ENCODE measurements around the gene CLEC3A. TPM values are rescaled to one million over a fixed set of nuclear protein-coding genes. Genes with fewer than 3 reads are reported as not detected.
A peak's percentile ranks its signal among the peaks of the same experiment; 100 is the strongest.
"Not testable (repeated sequence)": the region's sequence is repeated elsewhere in the genome, so short reads cannot be mapped to it uniquely, and the experiment has no call there.

Gene CLEC3A
- total and polyA plus RNA-seq, 4 donors: not detected

- Histone ChIP-seq H3K9ac (ENCODE audit: insufficient read depth in 1 of 2, low read length in 2 of 2) (no peak overlapping the region), H3K4me1 (ENCODE audit: control insufficient read depth in 5 of 5, insufficient read depth in 5 of 5, low read length in 5 of 5) (peaks cover 0 to 4% (median 0%) of the 10 kb centered on the region in 5 donors), H3K4me3 (no peak overlapping the region), H3K9me3 (ENCODE audit: control insufficient read depth in 4 of 4, insufficient read depth in 3 of 4, low read length in 3 of 4) (no peaks in the 10 kb centered on the region), H3K36me3 (ENCODE audit: control insufficient read depth in 4 of 4, insufficient read depth in 4 of 4, low read length in 4 of 4) (no peaks in the 10 kb centered on the region), H3K27ac (ENCODE audit: low read depth in 1 of 2, low read length in 1 of 2) (no peak overlapping the region), H3K27me3 (ENCODE audit: control insufficient read depth in 3 of 3, insufficient read depth in 3 of 3, low read length in 2 of 3) (no peaks in the 10 kb centered on the region)
- WGBS, 2 donors: 64 to 70% methylated on average over 2 of the region's 2 CpGs
- no peak for TF ChIP-seq CTCF (IDR thresholded peaks at IDR 0.05; ENCODE audit: control extremely low read depth, extremely low read depth)
- peak in 1 of 3 donors; percentile 24 for DNase-seq
- no peak for ATAC-seq (ENCODE audit: insufficient read depth, low FRiP score)
Observed at GRCh38 chr16:77987810-77988209, 34.5 kb upstream of the CLEC3A start.

GRCh38 chr16:77989846-77990245 lies 32.5 kb upstream of the CLEC3A start:
- Histone ChIP-seq H3K4me1 (ENCODE audit: control insufficient read depth in 5 of 5, insufficient read depth in 5 of 5, low read length in 5 of 5) (peaks cover 0 to 8% (median 0%) of the 10 kb centered on the region in 5 donors), H3K27ac (ENCODE audit: low read depth in 1 of 2, low read length in 1 of 2) (no peak overlapping the region), H3K9ac (ENCODE audit: insufficient read depth in 1 of 2, low read length in 2 of 2) (no peak overlapping the region), H3K27me3 (ENCODE audit: control insufficient read depth in 3 of 3, insufficient read depth in 3 of 3, low read length in 2 of 3) (no peaks in the 10 kb centered on the region), H3K4me3 (no peak overlapping the region), H3K9me3 (ENCODE audit: control insufficient read depth in 4 of 4, insufficient read depth in 3 of 4, low read length in 3 of 4) (no peaks in the 10 kb centered on the region), H3K36me3 (ENCODE audit: control insufficient read depth in 4 of 4, insufficient read depth in 4 of 4, low read length in 4 of 4) (no peaks in the 10 kb centered on the region)
- no peak for TF ChIP-seq CTCF (IDR thresholded peaks at IDR 0.05; ENCODE audit: control extremely low read depth, extremely low read depth)
- ATAC-seq (ENCODE audit: insufficient read depth, low FRiP score) (no peak), DNase-seq (no peak)
- WGBS, 2 donors: 79 to 80% methylated on average over 4 of the region's 4 CpGs

- no peaks in the 10 kb centered on the region for H3K36me3 ChIP-seq (ENCODE audit: control insufficient read depth in 4 of 4, insufficient read depth in 4 of 4, low read length in 4 of 4)
- no peak overlapping the region for H3K9ac ChIP-seq (ENCODE audit: insufficient read depth in 1 of 2, low read length in 2 of 2)
- 62 to 68% methylated on average over 4 of the region's 4 CpGs for WGBS, 2 donors
- no peaks in the 10 kb centered on the region for H3K27me3 ChIP-seq (ENCODE audit: control insufficient read depth in 3 of 3, insufficient read depth in 3 of 3, low read length in 2 of 3)
- no peak for ATAC-seq (ENCODE audit: insufficient read depth, low FRiP score)
- no peak for DNase-seq
- peaks cover 0 to 4% (median 1%) of the 10 kb centered on the region in 4 donors for H3K9me3 ChIP-seq (ENCODE audit: control insufficient read depth in 4 of 4, insufficient read depth in 3 of 4, low read length in 3 of 4)
- no peak for TF ChIP-seq CTCF (IDR thresholded peaks at IDR 0.05; ENCODE audit: control extremely low read depth, extremely low read depth)
- no peak overlapping the region for H3K4me3 ChIP-seq
- peaks cover 0 to 8% (median 0%) of the 10 kb centered on the region in 5 donors for H3K4me1 ChIP-seq (ENCODE audit: control insufficient read depth in 5 of 5, insufficient read depth in 5 of 5, low read length in 5 of 5)
- no peak overlapping the region for H3K27ac ChIP-seq (ENCODE audit: low read depth in 1 of 2, low read length in 1 of 2)
Observed at GRCh38 chr16:77991701-77992100, 30.6 kb upstream of the CLEC3A start.

- not testable (repeated sequence) for ATAC-seq (ENCODE audit: insufficient read depth, low FRiP score); H3K27me3 ChIP-seq (ENCODE audit: control insufficient read depth in 3 of 3, insufficient read depth in 3 of 3, low read length in 2 of 3); H3K4me3 ChIP-seq; H3K9me3 ChIP-seq (ENCODE audit: control insufficient read depth in 4 of 4, insufficient read depth in 3 of 4, low read length in 3 of 4); H3K36me3 ChIP-seq (ENCODE audit: control insufficient read depth in 4 of 4, insufficient read depth in 4 of 4, low read length in 4 of 4); H3K27ac ChIP-seq (ENCODE audit: low read depth in 1 of 2, low read length in 1 of 2); H3K4me1 ChIP-seq (ENCODE audit: control insufficient read depth in 5 of 5, insufficient read depth in 5 of 5, low read length in 5 of 5); H3K9ac ChIP-seq (ENCODE audit: insufficient read depth in 1 of 2, low read length in 2 of 2); DNase-seq
- WGBS, 2 donors: 31 to 41% methylated on average over 2 of the region's 2 CpGs
Observed at GRCh38 chr16:77992381-77992780, 30.0 kb upstream of the CLEC3A start.

Data from lung (tissue), 12 donors.